Neural cell (in vitro differentiated cells): Measurements from ENCODE around the gene TNFRSF4. TPM values are rescaled to one million over a fixed set of nuclear protein-coding genes. Genes with fewer than 3 reads are reported as not detected.

Experiments used
- H2AFZ ChIP-seq: fragments of 200-600, 300-800 bp; sonication (generic), shearing (Covaris generic); 2 replicates; pipeline ENCODE4 v1.6.0; 2014; ENCODE audit warnings: low read depth, mild to moderate bottlenecking, antibody characterized with exemption, low read length, moderate library complexity
- H3F3A ChIP-seq: fragments of 200-600 bp; shearing (Covaris generic); 2 replicates; pipeline ENCODE4 v1.6.1; 2016; ENCODE audit warnings: mild to moderate bottlenecking, moderate library complexity, mixed read lengths, antibody characterized with exemption, low read length; ENCODE audit not compliant: insufficient read depth, poor library complexity, severe bottlenecking
- H3K27ac ChIP-seq: fragments of 200-600, 300-800 bp; sonication (generic), shearing (Covaris generic); 2 replicates; pipeline ENCODE4 v1.5.1; 2014; ENCODE audit warnings: mild to moderate bottlenecking, low read length, moderate library complexity
- H3K27me3 ChIP-seq: fragments of 300-800, 200-600 bp; sonication (generic), shearing (Covaris generic); 2 replicates; pipeline ENCODE4 v1.6.0; 2014; ENCODE audit warnings: mild to moderate bottlenecking, low read depth, low read length, moderate library complexity; ENCODE audit not compliant: insufficient read depth
- H3K36me3 ChIP-seq: fragments of 300-800, 200-600 bp; sonication (generic), shearing (Covaris generic); 2 replicates; pipeline ENCODE4 v1.5.1; 2014; ENCODE audit warnings: mild to moderate bottlenecking, antibody characterized with exemption, low read length, moderate library complexity; ENCODE audit not compliant: insufficient read depth
- H3K4me2 ChIP-seq: fragments of 300-800, 200-600 bp; sonication (generic), shearing (Covaris generic); 2 replicates; pipeline ENCODE4 v1.6.0; 2014; ENCODE audit warnings: mild to moderate bottlenecking, low read length
- H3K4me3 ChIP-seq: fragments of 300-800, 200-600 bp; sonication (generic), shearing (Covaris generic); 2 replicates; pipeline ENCODE4 v1.5.1; 2014; ENCODE audit warnings: mild to moderate bottlenecking, low read length, moderate library complexity
- H3K79me2 ChIP-seq: fragments of 200-600 bp; shearing (Covaris generic); replicated peaks from 2 replicates; pipeline ENCODE4 v1.6.0; 2014; ENCODE audit warnings: mild to moderate bottlenecking, low read length, moderate library complexity; ENCODE audit not compliant: insufficient read depth
- H3K9ac ChIP-seq: fragments of 300-800, 200-600 bp; sonication (generic), shearing (Covaris generic); 2 replicates; pipeline ENCODE4 v1.6.1; 2016; ENCODE audit warnings: mild to moderate bottlenecking, low read length, mixed read lengths
- H3K9me2 ChIP-seq: fragments of 200-600 bp; shearing (Covaris generic); 2 replicates; pipeline ENCODE4 v1.6.1; 2016; ENCODE audit warnings: mild to moderate bottlenecking, low read length, mixed read lengths; ENCODE audit not compliant: insufficient read depth
- H3K9me3 ChIP-seq: fragments of 200-600, 300-800 bp; sonication (generic), shearing (Covaris generic); 2 replicates; pipeline ENCODE4 v1.6.1; 2016; ENCODE audit warnings: mild to moderate bottlenecking, mixed run types, low read length, moderate library complexity, mixed read lengths
- H4K20me1 ChIP-seq: fragments of 200-600 bp; shearing (Covaris generic); 2 replicates; pipeline ENCODE4 v1.6.1; 2016; ENCODE audit warnings: mild to moderate bottlenecking, mixed run types; ENCODE audit not compliant: insufficient read depth
- EP300 ChIP-seq: fragments of 450-650 bp; conservative IDR thresholded peaks from 2 replicates; pipeline ENCODE4 v1.6.1; 2014; ENCODE audit warnings: antibody characterized with exemption, mild to moderate bottlenecking, moderate library complexity; ENCODE audit not compliant: poor library complexity, severe bottlenecking
- EZH2 ChIP-seq: fragments of 200-600, 300-800 bp; shearing (Covaris generic), sonication (generic); IDR thresholded peaks from 2 replicates; pipeline ENCODE4 v1.6.1; 2014; ENCODE audit warnings: antibody characterized with exemption, low read length, borderline replicate concordance, mild to moderate bottlenecking; ENCODE audit not compliant: insufficient read depth, poor library complexity, severe bottlenecking
- MXI1 ChIP-seq: fragments of 450-650 bp; conservative IDR thresholded peaks from 2 replicates; pipeline ENCODE4 v1.6.1; 2014; ENCODE audit warnings: antibody characterized with exemption, mild to moderate bottlenecking; ENCODE audit not compliant: poor library complexity, severe bottlenecking
- POLR2AphosphoS5 ChIP-seq: IDR thresholded peaks from 2 replicates; pipeline ENCODE4 v1.6.1; 2012
- RAD21 ChIP-seq: fragments of 450-650 bp; conservative IDR thresholded peaks from 2 replicates; pipeline ENCODE4 v1.6.1; 2014; ENCODE audit warnings: antibody characterized with exemption, mild to moderate bottlenecking, moderate library complexity
- SMC3 ChIP-seq: fragments of 450-650 bp; conservative IDR thresholded peaks from 2 replicates; pipeline ENCODE4 v1.6.1; 2014; ENCODE audit warnings: antibody characterized with exemption, mild to moderate bottlenecking, moderate library complexity; ENCODE audit not compliant: poor library complexity
- TAF1 ChIP-seq: IDR thresholded peaks from 2 replicates; pipeline ENCODE4 v1.6.1; 2012; ENCODE audit warnings: low read depth
- polyA plus RNA-seq: library from polyadenylated mRNA; depleted of rRNA; stranded (reverse); fragments of >200 nt; gene quantifications from 2 replicates; pipeline ENCODE4 v1.2.3, GENCODE V29; 2014
- TF ChIP-seq, protein P1 (sequence below): IDR thresholded peaks from 2 replicates; pipeline ENCODE4 v1.6.1; 2012; ENCODE audit warnings: borderline replicate concordance
- TF ChIP-seq, protein P2 (sequence below): fragments of 450-650 bp; IDR thresholded peaks from 2 replicates; pipeline ENCODE4 v1.5.1; 2014; ENCODE audit warnings: antibody characterized with exemption, mild to moderate bottlenecking, moderate library complexity; ENCODE audit not compliant: poor library complexity, severe bottlenecking

The TNFRSF4 gene
- polyA plus RNA-seq, 1 donor from 2014 or later = not detected

DNA sequence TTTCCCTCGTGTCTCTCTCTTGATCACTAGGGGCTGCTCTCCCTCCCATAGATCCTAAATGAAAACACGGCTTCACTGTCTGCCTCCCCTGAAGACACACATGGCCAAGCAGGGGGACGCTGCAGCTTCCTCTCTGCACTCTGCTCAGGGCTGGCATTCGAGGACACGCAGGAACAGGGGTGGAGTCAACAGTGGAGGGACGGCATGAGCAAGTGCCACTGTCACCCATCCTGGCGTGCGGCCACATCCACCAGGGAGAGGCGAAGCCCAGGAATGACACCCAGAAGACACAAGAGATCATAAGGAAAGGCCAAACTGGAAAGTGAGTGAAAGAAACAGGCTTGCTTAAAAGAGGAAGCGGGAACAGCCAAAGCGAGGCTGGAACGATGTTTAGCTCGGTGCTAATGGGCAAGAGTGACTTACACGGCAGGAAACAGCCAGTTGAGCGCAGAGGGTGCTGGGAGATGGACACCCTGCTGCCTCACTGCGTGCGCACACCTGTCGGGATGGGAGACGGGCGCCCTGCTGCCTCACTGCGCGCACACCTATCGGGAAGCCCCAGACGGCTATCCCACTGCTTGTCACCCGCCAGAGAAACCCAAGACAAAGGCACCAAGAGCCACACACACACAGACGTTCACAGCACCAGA is 46.1 kb upstream of the TNFRSF4 start:
- no peaks in the 10 kb centered on the region for H3K9me3 ChIP-seq
- H3K27me3 ChIP-seq = no peaks in the 10 kb centered on the region
- H3K27ac ChIP-seq = no peak overlapping the region
- TF ChIP-seq EZH2 (no peak), EP300 (no peak), SMC3 (no peak), POLR2AphosphoS5 (no peak), MXI1 (no peak), RAD21 (no peak), TAF1 (no peak)
- TF ChIP-seq, protein P1, sequence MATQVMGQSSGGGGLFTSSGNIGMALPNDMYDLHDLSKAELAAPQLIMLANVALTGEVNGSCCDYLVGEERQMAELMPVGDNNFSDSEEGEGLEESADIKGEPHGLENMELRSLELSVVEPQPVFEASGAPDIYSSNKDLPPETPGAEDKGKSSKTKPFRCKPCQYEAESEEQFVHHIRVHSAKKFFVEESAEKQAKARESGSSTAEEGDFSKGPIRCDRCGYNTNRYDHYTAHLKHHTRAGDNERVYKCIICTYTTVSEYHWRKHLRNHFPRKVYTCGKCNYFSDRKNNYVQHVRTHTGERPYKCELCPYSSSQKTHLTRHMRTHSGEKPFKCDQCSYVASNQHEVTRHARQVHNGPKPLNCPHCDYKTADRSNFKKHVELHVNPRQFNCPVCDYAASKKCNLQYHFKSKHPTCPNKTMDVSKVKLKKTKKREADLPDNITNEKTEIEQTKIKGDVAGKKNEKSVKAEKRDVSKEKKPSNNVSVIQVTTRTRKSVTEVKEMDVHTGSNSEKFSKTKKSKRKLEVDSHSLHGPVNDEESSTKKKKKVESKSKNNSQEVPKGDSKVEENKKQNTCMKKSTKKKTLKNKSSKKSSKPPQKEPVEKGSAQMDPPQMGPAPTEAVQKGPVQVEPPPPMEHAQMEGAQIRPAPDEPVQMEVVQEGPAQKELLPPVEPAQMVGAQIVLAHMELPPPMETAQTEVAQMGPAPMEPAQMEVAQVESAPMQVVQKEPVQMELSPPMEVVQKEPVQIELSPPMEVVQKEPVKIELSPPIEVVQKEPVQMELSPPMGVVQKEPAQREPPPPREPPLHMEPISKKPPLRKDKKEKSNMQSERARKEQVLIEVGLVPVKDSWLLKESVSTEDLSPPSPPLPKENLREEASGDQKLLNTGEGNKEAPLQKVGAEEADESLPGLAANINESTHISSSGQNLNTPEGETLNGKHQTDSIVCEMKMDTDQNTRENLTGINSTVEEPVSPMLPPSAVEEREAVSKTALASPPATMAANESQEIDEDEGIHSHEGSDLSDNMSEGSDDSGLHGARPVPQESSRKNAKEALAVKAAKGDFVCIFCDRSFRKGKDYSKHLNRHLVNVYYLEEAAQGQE = no peak
- TF ChIP-seq, protein P2, sequence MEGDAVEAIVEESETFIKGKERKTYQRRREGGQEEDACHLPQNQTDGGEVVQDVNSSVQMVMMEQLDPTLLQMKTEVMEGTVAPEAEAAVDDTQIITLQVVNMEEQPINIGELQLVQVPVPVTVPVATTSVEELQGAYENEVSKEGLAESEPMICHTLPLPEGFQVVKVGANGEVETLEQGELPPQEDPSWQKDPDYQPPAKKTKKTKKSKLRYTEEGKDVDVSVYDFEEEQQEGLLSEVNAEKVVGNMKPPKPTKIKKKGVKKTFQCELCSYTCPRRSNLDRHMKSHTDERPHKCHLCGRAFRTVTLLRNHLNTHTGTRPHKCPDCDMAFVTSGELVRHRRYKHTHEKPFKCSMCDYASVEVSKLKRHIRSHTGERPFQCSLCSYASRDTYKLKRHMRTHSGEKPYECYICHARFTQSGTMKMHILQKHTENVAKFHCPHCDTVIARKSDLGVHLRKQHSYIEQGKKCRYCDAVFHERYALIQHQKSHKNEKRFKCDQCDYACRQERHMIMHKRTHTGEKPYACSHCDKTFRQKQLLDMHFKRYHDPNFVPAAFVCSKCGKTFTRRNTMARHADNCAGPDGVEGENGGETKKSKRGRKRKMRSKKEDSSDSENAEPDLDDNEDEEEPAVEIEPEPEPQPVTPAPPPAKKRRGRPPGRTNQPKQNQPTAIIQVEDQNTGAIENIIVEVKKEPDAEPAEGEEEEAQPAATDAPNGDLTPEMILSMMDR = no peak
- no peak overlapping the region for H2AFZ ChIP-seq
- H3K9ac ChIP-seq = no peak overlapping the region
- H4K20me1 ChIP-seq = no peaks in the 10 kb centered on the region
- H3K4me3 ChIP-seq = no peak overlapping the region
- no peaks in the 10 kb centered on the region for H3F3A ChIP-seq
- no peaks in the 10 kb centered on the region for H3K9me2 ChIP-seq
- no peaks in the 10 kb centered on the region for H3K36me3 ChIP-seq
- H3K79me2 ChIP-seq = no peaks in the 10 kb centered on the region
- no peak overlapping the region for H3K4me2 ChIP-seq

DNA sequence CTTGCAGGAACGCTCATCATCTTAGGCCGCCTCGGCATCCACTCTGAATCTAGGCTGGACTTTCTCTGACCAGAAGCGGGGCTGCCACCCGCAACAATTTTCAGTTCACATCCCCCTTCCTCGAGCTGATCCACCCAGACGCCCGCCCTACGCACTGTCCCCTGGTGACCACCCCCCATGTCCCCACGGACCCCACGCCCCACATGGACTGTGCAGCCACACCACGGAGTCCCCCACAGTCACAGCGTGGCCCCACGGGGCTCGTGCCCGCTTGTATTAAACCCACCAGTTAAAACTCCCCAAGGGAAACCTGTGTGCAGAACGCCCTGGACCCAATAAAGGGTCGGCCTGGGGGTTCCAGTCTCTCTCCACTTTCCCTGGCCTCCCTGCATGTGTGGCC is 45.6 kb upstream of the TNFRSF4 start:
- H3K9me2 ChIP-seq = no peaks in the 10 kb centered on the region

More for the DNA sequence above, 45.6 kb upstream of the TNFRSF4 start:
- Histone ChIP-seq H3K79me2 (no peaks in the 10 kb centered on the region), H3K27me3 (no peaks in the 10 kb centered on the region), H2AFZ (no peak overlapping the region), H3K36me3 (no peaks in the 10 kb centered on the region), H3K27ac (no peak overlapping the region), H3K4me3 (no peak overlapping the region), H4K20me1 (no peaks in the 10 kb centered on the region), H3K9ac (no peak overlapping the region), H3K9me3 (no peaks in the 10 kb centered on the region), H3F3A (no peaks in the 10 kb centered on the region), H3K4me2 (no peak overlapping the region)
- no peak for TF ChIP-seq POLR2AphosphoS5
- TF ChIP-seq, protein P2 = no peak
- TF ChIP-seq MXI1 = no peak
- no peak for TF ChIP-seq RAD21
- TF ChIP-seq SMC3 = no peak
- TF ChIP-seq, protein P1 = no peak
- TF ChIP-seq EZH2 = no peak
- no peak for TF ChIP-seq TAF1
- no peak for TF ChIP-seq EP300
